AG09309 (cell line): ENCODE data around the gene PLOD1.

ENCODE experiments used
- DNase-seq: peaks from one replicate; pipeline ENCODE4 v3.0.0-alpha.2; 2010; ENCODE audit warnings: low read depth
- H3K4me3 ChIP-seq: 2 replicates; pipeline ENCODE4 v1.5.1; 2011; ENCODE audit warnings: mild to moderate bottlenecking, low read depth, low read length, moderate library complexity; ENCODE audit not compliant: control insufficient read depth
- TF ChIP-seq, protein P1 (sequence below): IDR thresholded peaks from 2 replicates; pipeline ENCODE4 v1.5.1; 2011; ENCODE audit warnings: mild to moderate bottlenecking, low read depth, low read length, inconsistent platforms; ENCODE audit not compliant: insufficient read depth, control insufficient read depth; ENCODE audit errors: missing control alignments

The PLOD1 gene

DNA sequence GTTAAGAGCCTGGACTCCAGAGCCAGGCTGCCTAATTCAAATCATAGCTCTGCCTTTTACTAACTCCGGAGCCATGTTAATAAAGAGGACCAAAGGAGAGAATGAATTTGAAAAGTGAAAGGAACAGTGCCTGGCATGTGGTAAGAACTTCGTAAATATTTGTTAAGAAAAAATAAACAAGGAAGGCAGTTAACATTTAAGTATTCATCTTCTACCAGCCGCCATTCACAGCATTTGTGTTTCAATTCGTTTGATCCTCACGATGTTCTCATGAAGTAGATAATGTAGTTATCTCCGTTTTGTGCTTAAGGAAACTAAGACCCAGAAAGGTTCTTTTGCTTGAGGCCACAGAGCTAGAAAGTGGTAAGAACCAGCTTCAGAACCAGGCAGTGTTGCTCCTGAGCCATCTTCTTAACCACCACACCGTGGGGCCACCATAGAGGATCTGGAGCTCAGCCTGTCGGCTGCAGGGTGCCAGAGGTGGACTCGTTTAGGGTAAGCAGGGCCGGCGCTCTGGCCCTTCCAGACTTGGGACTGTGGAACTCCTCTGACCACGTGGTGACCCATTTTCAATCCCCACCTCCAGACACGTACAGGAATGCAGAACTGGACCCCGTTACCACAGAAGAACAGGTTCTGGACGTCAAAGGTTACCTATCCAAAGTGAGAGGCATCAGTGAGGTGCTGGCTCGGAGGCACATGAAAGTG lies 57.6 kb downstream of the PLOD1 start:
- TF ChIP-seq, protein P1, sequence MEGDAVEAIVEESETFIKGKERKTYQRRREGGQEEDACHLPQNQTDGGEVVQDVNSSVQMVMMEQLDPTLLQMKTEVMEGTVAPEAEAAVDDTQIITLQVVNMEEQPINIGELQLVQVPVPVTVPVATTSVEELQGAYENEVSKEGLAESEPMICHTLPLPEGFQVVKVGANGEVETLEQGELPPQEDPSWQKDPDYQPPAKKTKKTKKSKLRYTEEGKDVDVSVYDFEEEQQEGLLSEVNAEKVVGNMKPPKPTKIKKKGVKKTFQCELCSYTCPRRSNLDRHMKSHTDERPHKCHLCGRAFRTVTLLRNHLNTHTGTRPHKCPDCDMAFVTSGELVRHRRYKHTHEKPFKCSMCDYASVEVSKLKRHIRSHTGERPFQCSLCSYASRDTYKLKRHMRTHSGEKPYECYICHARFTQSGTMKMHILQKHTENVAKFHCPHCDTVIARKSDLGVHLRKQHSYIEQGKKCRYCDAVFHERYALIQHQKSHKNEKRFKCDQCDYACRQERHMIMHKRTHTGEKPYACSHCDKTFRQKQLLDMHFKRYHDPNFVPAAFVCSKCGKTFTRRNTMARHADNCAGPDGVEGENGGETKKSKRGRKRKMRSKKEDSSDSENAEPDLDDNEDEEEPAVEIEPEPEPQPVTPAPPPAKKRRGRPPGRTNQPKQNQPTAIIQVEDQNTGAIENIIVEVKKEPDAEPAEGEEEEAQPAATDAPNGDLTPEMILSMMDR: no peak
- no peak for DNase-seq
- no peak overlapping the region for H3K4me3 ChIP-seq

DNA sequence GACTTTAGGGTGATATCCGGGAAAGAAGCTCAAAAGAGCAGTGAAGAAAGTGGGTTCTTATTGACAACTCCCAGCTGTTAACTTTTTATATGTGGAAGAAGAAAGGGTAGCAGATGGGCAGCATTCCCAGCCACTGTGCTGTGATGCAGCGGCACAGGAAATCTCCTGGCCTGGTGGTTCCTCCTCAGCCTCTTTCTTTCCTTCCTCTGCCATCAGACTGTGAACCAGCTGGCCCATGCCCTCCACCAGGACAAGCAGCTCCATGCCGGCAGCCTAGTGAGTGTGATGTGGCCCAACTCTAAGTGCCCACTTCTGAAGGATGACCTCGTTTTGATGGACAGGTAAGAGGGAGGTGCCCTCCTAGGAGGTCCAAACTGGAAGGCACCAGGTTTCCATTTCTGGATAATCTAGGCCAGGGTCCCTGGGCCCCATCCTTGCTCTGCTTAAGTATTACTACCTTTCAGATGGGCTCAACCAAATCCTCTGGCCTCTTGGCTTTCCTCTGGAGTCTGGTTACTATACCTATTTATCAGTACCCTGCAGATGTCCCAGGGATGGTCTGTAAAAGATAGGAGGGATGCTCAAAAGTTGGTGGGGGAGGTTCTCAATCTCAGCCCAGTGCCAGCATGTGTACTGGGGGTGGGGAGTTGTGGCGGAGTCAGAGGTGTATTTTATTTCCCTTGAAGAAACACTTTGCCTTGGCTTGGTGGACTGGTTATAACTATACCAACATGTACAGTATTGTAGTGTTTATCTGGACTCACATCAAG lies 62.7 kb downstream of the PLOD1 start:
- TF ChIP-seq, protein P1: no peak
- no peak overlapping the region for H3K4me3 ChIP-seq
- no peak for DNase-seq

DNA sequence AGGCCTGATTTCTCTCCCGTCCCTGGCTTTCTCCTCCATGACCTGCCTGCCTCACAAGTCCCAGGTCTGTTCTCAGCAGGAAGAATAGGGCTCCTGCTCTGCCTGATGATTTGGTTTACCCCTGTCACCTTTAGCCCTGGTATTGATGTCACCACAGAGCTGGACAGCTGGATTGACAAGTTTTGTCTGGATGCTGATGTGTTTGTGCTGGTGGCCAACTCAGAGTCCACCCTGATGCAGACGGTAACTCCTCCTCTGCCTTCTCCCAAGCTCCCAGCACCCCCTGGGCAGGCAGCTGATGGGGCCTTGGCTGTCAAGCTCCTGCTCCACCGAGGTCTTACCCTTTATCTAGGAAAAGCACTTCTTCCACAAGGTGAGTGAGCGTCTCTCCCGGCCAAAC lies 64.1 kb downstream of the PLOD1 start:
- DNase-seq: no peak
- TF ChIP-seq, protein P1: no peak

DNA sequence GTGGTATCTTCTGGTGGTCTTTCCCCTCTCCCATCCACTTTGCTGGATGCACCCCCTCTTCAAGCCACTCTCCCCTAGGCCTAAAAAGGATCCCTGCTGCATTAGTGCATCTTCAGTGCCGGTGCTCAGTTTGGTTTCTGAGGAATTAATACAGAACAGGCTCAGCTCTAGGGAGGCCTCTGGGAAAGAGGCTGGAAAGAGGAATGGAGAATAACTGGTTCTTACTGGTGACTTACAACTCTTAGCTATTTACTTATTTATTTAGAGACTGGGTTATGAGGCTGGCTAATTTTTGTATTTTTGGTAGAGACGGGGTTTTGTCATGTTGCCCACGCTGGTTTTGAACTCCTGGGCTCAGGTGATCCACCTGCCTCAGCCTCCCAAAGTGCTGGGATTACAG lies 64.7 kb downstream of the PLOD1 start:
- TF ChIP-seq, protein P1: no peak
- DNase-seq: no peak

More for the DNA sequence above, 64.1 kb downstream of the PLOD1 start:
- no peak overlapping the region for H3K4me3 ChIP-seq

DNA sequence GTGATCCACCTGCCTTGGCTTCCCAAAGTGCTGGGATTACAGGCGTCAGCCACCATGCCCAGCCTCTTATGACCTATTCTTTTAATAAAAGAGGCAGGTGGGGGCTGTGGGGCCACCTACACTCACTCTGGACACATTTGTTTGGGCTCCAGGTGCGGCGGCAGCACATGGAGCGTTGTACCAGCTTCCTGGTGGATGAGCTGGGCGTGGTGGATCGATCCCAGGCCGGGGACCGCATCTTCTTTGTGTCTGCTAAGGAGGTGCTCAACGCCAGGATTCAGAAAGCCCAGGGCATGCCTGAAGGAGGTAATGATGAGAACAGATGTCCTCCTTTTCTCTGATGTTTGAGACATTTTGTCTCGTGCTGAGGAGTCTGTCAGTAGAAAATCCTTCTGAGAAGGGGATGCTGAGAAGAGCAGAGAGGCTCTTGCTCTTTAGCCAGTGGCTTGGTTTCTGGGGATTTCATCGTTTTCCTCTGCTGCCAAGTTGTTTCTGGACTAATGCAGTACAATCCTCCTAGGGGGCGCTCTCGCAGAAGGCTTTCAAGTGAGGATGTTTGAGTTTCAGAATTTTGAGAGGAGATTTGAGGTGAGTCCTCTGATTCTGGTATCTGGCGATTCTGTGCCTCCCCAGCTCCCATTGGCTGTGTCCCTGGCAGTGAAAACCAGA lies 66.9 kb downstream of the PLOD1 start:
- TF ChIP-seq, protein P1: peak; percentile 50
- peak; percentile 54 for DNase-seq
- H3K4me3 ChIP-seq: no peak overlapping the region

More for the DNA sequence above, 64.7 kb downstream of the PLOD1 start:
- no peak overlapping the region for H3K4me3 ChIP-seq

DNA sequence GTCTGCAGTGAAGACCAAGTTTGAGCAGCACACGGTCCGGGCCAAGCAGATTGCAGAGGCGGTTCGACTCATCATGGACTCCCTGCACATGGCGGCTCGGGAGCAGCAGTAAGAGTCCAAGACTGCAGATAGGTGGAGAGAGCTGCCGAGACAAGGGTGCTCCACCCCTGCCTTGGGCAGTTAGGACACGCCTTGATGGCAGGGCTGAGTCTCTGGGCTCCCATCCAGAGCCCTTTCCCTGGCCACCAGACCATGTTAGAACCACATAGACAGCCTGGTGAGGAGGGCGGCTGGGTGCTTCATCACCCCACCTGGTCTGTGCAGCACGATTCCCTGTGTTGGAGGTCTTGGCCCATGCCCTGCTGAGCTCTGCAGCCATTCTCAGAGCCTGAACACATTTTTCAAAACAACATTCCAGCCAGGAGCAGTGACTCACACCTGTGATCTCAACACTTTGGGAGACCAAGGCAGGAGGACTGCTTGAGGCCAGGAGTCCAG lies 67.5 kb downstream of the PLOD1 start:
- H3K4me3 ChIP-seq: no peak overlapping the region
- DNase-seq: no peak
- TF ChIP-seq, protein P1: no peak
